HK-2 (cell line): ENCODE data around the gene WNT2B.
A peak's percentile ranks its signal among the peaks of the same experiment; 100 is the strongest.

Experiments used
- DNase-seq: peaks from one replicate; pipeline ENCODE4 v3.0.0-alpha.2; 2018; ENCODE audit not compliant: unreplicated experiment

Gene WNT2B

GRCh38 chr1:112575154-112575804 is 66.5 kb downstream of the WNT2B start:
- peak; percentile 46 for DNase-seq

- no peak for DNase-seq
Observed at GRCh38 chr1:112576240-112576639, 67.5 kb downstream of the WNT2B start.
